ENCODE data around the gene RCBTB2. TPM values are rescaled to one million over a fixed set of nuclear protein-coding genes. Genes with fewer than 3 reads are reported as not detected.
"Not testable (repeated sequence)": the region's sequence is repeated elsewhere in the genome, so short reads cannot be mapped to it uniquely, and the experiment has no call there.

RCBTB2 gene
- 13.0 TPM for polyA plus RNA-seq (2013, experiment 1 of 2)
- polyA plus RNA-seq (2013, experiment 2 of 2), result 13.8 TPM

DNA sequence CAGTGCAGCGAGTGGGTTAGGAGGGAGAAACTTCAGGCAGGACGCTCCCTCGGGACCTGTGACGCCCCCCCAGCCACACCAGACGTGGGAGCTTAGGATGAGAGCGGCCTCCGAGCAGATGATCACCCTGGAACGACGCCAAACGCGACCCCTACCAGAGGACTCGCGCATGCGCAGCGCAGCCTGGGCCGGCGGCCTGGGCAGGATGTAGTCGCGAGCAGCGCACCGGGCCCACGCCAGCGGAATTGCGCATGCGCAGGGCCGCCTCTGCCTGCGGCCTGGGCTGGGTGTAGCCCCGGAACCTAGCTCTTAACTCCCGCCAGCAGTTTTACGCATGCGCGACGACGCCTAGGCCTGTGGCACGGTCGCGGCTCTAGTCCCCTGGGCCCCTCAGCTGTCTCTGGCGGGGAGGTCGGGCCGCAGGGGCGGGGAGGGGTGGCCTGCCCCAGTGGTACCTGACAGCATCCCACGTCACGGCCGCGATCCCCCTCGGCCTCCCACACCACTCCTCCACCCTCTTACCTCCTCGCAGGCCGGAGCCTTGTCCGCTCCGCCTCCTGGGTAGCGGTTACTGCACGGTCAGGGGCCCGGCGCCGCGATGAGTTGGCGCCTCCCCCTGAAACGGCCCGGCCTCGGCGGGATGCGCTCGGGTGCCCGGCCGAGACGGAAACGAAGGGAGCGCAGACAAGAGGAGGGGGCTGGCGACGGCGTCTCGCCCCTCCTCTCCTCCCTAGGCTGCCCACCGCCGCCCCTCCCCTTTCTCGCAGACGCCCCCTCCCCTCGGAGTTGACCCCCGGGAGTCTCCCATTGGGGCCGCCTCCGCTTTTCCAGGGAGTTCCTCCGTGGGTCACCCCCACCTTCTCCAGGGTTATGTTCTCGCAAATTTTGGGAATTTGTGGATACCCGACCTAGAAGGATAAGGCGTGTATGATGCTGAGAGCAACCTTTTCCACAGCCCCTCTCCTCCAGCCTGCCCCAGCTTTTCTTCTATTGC, at the start of gene RCBTB2:
Gene RCBTB2 (minus strand): TSS at position 575 of the 994 bp plus-strand sequence. CDS start 11,141 bp downstream, outside the sequence.
- Histone ChIP-seq H3K4me3 (ENCODE audit: low read length) (peak within 1 kb of the TSS; percentile 66), H3K27ac (ENCODE audit: low read depth, low read length) (peak within 1 kb of the TSS; percentile 95), H3K36me3 (ENCODE audit: insufficient read depth, low read length) (no peaks in the 10 kb centered on the region), H3K27me3 (ENCODE audit: insufficient read depth, low read length) (no peaks in the 10 kb centered on the region), H3K9ac (ENCODE audit: low read depth, low read length) (peak within 1 kb of the TSS; percentile 71), H3K9me3 (ENCODE audit: insufficient read depth, low read depth, low read length) (no peaks in the 10 kb centered on the region), H3K4me1 (ENCODE audit: insufficient read depth, low read length) (peaks cover 13% of the 10 kb centered on the region)
- under 1% methylated on average over 84 of the region's 84 CpGs for WGBS

DNA sequence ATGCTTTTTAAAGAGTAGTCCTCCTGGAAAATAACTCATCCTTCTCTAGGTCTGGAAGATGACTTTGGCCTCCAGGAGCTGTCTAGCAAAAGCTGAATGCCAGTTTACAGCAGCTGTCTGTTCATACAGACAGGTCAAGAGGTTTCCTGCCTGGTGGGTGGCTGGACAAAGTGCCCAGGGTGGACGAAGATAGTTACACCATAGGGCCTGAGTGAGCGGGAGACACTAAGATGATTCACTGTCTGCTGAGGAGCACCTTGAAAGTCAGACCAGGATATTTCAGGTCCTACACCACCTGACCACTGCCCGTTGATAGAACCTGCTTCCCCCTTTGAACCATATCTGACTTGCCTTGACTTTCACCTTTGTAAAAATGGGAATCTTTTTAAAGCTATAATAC, 49.2 kb upstream of the RCBTB2 start:
- Histone ChIP-seq H3K9ac (ENCODE audit: low read depth, low read length) (no peak overlapping the region), H3K9me3 (ENCODE audit: insufficient read depth, low read depth, low read length) (no peaks in the 10 kb centered on the region), H3K4me1 (ENCODE audit: insufficient read depth, low read length) (peaks cover 13% of the 10 kb centered on the region), H3K27me3 (ENCODE audit: insufficient read depth, low read length) (no peaks in the 10 kb centered on the region), H3K4me3 (ENCODE audit: low read length) (no peak overlapping the region), H3K36me3 (ENCODE audit: insufficient read depth, low read length) (no peaks in the 10 kb centered on the region), H3K27ac (ENCODE audit: low read depth, low read length) (no peak overlapping the region)
- WGBS, result 89% methylated on average over 3 of the region's 3 CpGs

DNA sequence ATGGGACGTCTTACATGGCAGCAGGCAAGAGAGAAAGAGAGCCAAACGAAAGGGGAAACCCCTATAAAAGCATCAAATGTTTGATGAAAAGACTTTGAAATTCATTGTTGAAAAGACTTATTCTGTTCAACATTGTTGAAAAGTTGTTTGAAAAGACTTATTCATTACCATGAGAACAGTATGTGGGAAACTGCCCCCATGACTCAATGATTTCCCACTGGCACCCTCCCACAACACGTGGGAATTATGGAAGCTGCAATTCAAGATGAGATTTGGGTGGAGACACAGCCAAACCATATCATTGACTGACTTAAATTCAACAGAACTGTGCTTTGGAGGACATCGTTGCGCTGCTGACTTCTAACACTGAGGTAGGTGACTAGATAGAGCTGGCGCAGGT, 48.0 kb upstream of the RCBTB2 start:
- WGBS, result 85% methylated on average over 6 of the region's 6 CpGs
- Histone ChIP-seq H3K36me3 (ENCODE audit: insufficient read depth, low read length) (no peaks in the 10 kb centered on the region), H3K27ac (ENCODE audit: low read depth, low read length) (no peak overlapping the region), H3K9ac (ENCODE audit: low read depth, low read length) (no peak overlapping the region), H3K4me3 (ENCODE audit: low read length) (no peak overlapping the region), H3K27me3 (ENCODE audit: insufficient read depth, low read length) (no peaks in the 10 kb centered on the region), H3K4me1 (ENCODE audit: insufficient read depth, low read length) (peaks cover 4% of the 10 kb centered on the region), H3K9me3 (ENCODE audit: insufficient read depth, low read depth, low read length) (no peaks in the 10 kb centered on the region)

DNA sequence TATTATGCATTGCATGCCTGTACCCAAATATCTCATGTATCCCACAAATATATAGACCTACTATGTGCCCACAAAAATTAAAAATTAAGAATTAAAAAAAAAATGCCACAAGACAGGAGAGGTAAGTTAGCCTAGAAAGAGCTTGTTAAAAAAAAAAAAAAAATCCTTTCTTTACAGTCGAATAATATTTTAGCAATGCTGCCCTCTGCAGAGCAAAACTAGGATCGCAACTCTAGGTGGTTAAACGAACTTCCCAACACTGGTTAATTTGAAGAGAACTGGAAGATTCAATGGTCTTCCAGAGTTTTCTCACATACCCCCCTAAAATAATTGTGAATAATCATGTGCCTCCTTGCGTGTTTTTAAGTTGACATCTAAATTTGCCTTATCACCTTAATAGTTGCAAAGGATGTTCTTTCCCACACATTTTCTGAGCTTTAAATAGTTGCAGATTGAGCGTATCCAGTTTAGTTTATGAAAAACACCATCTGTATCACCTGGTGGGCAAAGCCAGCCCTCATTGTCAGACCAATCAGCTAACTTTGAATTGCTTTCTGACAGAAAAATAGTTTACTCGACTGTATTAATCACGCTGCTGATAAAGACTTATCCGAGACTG, 47.4 kb upstream of the RCBTB2 start:
- no peak overlapping the region for H3K27ac ChIP-seq (ENCODE audit: low read depth, low read length)
- H3K9me3 ChIP-seq (ENCODE audit: insufficient read depth, low read depth, low read length), result no peaks in the 10 kb centered on the region
- no peaks in the 10 kb centered on the region for H3K27me3 ChIP-seq (ENCODE audit: insufficient read depth, low read length)
- H3K9ac ChIP-seq (ENCODE audit: low read depth, low read length), result no peak overlapping the region
- H3K36me3 ChIP-seq (ENCODE audit: insufficient read depth, low read length), result no peaks in the 10 kb centered on the region
- WGBS, result 57% methylated on average over 8 of the region's 8 CpGs
- H3K4me1 ChIP-seq (ENCODE audit: insufficient read depth, low read length), result no peaks in the 10 kb centered on the region
- no peak overlapping the region for H3K4me3 ChIP-seq (ENCODE audit: low read length)

- not testable (repeated sequence) for H3K4me3 ChIP-seq (ENCODE audit: low read length); H3K9me3 ChIP-seq (ENCODE audit: insufficient read depth, low read depth, low read length); H3K36me3 ChIP-seq (ENCODE audit: insufficient read depth, low read length); H3K27me3 ChIP-seq (ENCODE audit: insufficient read depth, low read length); H3K9ac ChIP-seq (ENCODE audit: low read depth, low read length); H3K27ac ChIP-seq (ENCODE audit: low read depth, low read length); H3K4me1 ChIP-seq (ENCODE audit: insufficient read depth, low read length)
- 100% methylated on average over 1 of the region's 1 CpG for WGBS
Measured at GRCh38 chr13:48579919-48580180, 47.0 kb upstream of the RCBTB2 start.

DNA sequence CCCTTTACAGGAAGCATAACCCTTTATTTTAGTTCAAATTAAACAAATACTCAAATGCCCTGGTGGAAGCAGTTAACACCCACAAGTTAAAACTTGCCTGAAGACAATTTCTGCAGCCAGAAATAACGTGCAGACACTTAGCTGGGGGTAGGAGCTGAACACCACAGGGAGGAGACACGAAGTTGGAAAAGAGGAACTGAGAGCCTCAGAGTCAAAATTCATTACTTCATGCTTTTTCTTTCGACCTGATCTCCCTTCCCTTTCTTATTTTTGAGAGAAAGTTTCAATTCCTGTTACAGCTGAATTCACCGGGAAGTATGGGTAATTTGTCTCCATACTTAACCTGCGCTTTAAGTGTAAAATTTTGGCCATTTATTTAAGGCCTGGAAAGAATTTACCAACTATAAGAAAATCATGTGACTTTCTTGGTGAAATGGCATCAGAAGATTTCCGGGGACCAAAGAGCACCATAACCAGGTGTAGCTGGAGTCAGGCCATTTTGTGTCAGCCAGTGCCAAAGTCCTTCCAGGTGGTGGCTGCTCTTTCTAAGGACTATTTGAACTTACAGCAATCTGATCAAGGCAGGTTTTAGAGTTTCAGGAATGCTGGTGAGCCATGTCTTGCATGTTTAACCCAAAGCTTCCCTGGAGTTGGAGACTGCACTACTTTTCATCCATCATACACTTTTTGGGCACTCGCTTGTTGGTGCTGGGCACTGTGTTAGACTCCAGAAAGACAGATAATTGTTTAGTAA, 46.5 kb upstream of the RCBTB2 start:
- H3K4me1 ChIP-seq (ENCODE audit: insufficient read depth, low read length), result no peaks in the 10 kb centered on the region
- H3K36me3 ChIP-seq (ENCODE audit: insufficient read depth, low read length), result no peaks in the 10 kb centered on the region
- WGBS, result 84% methylated on average over 7 of the region's 7 CpGs
- no peaks in the 10 kb centered on the region for H3K27me3 ChIP-seq (ENCODE audit: insufficient read depth, low read length)
- H3K4me3 ChIP-seq (ENCODE audit: low read length), result no peak overlapping the region
- H3K9ac ChIP-seq (ENCODE audit: low read depth, low read length), result no peak overlapping the region
- H3K27ac ChIP-seq (ENCODE audit: low read depth, low read length), result no peak overlapping the region
- no peaks in the 10 kb centered on the region for H3K9me3 ChIP-seq (ENCODE audit: insufficient read depth, low read depth, low read length)

DNA sequence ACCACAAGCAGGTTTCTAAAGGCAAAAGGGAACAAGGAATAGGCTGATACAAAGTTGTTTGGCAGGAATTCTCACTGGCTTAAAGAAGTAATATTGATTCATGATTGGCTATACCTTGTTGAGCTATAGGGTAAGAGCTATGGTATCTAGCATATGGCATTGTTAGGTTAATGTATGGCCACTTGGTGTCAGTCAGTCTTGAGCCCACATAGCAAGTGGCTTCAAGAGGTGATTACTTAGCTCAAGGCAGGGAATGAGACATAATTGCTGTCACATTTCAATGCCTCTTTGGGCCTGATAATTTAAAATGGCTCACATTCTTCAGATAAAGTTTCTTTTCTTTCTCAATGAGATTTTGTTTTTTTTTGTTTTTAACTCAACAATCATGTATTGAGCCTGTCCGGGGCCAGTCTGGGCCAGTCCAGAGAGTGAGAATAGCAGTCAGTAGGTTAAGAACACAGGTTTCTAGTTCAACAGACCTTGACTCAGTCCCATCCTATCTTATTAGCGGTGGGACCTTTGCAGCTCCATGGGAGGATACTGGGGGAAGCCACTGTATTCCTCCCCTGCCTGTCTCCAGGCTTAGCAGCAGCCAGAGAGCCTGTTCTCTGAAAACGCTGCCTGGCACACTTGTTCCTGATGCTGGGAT, 45.8 kb upstream of the RCBTB2 start:
- H3K36me3 ChIP-seq (ENCODE audit: insufficient read depth, low read length), result no peaks in the 10 kb centered on the region
- no peak overlapping the region for H3K27ac ChIP-seq (ENCODE audit: low read depth, low read length)
- H3K9me3 ChIP-seq (ENCODE audit: insufficient read depth, low read depth, low read length), result no peaks in the 10 kb centered on the region
- 83% methylated on average over 3 of the region's 3 CpGs for WGBS
- H3K4me1 ChIP-seq (ENCODE audit: insufficient read depth, low read length), result no peaks in the 10 kb centered on the region
- no peaks in the 10 kb centered on the region for H3K27me3 ChIP-seq (ENCODE audit: insufficient read depth, low read length)
- H3K9ac ChIP-seq (ENCODE audit: low read depth, low read length), result no peak overlapping the region
- no peak overlapping the region for H3K4me3 ChIP-seq (ENCODE audit: low read length)

DNA sequence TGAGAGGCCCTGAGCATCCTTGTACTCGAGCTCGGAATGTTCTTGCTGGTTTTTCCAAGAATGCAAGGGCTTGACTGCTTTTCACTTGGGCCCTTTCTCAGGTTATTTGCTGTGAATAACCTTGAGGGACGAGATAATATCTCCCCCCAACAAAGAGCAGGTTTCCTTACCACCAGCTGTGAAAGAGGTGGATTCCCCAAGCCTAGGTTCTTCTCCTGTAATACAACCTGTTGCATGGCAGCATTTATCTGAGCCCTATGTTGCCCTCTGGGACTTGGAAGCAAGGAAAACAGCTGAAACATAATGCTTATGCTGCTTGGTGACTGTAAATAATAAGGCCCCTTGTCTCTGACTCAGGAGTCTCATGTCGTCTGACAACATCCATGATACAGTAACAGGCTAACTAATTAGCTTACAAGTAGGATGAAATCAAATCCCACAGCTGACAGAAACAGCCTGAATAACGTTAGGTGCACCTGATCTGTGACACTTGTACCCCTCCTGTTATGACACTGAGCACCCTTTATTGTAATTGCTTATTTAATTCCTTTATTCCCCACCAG, 43.6 kb upstream of the RCBTB2 start:
- no peaks in the 10 kb centered on the region for H3K9me3 ChIP-seq (ENCODE audit: insufficient read depth, low read depth, low read length)
- H3K36me3 ChIP-seq (ENCODE audit: insufficient read depth, low read length), result no peaks in the 10 kb centered on the region
- H3K27ac ChIP-seq (ENCODE audit: low read depth, low read length), result no peak overlapping the region
- no peaks in the 10 kb centered on the region for H3K4me1 ChIP-seq (ENCODE audit: insufficient read depth, low read length)
- H3K9ac ChIP-seq (ENCODE audit: low read depth, low read length), result no peak overlapping the region
- H3K4me3 ChIP-seq (ENCODE audit: low read length), result no peak overlapping the region
- H3K27me3 ChIP-seq (ENCODE audit: insufficient read depth, low read length), result no peaks in the 10 kb centered on the region
- WGBS, result 86% methylated on average over 5 of the region's 5 CpGs

GRCh38 chr13:48575031-48575430, 42.2 kb upstream of the RCBTB2 start:
- WGBS, result 90% methylated on average over 5 of the region's 5 CpGs
- H3K4me1 ChIP-seq (ENCODE audit: insufficient read depth, low read length), result no peaks in the 10 kb centered on the region
- H3K4me3 ChIP-seq (ENCODE audit: low read length), result no peak overlapping the region
- no peaks in the 10 kb centered on the region for H3K36me3 ChIP-seq (ENCODE audit: insufficient read depth, low read length)
- no peaks in the 10 kb centered on the region for H3K9me3 ChIP-seq (ENCODE audit: insufficient read depth, low read depth, low read length)
- no peak overlapping the region for H3K27ac ChIP-seq (ENCODE audit: low read depth, low read length)
- H3K27me3 ChIP-seq (ENCODE audit: insufficient read depth, low read length), result no peaks in the 10 kb centered on the region
- no peak overlapping the region for H3K9ac ChIP-seq (ENCODE audit: low read depth, low read length)

DNA sequence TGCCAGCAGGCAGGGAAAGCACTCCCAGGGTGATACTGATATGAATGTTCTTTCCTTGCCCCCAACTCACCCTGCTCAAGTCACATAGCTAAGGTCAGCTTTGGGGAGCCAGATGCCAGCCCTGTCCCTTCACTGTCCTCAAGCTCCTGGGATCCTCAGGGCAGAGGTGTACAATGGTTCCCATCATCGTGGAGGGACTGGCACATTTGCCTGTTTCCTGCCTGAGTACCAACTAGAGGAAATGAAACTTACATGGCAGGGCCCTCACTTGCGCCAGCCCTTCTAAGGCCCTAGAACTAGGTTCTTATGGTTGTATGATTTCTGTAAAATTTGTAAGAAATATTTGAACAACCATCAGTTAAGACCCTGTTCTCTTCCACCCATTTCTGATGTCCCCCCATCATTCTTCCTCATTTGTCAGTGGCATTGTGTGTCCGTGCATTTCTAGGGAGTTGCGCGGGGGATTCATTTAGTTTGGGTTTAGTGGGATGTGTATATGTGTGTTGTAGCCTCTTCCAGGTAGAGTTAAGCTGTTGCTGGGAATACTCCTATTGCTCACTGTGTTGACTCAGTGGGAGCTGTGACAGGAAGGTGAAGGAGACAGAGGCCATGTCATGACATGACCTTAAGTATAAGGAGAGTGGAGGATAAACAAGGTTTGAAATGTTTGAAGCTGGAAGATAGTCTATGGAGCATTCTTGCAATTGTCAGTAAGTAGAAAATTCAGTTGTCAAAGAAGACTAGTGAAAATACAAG, 41.3 kb upstream of the RCBTB2 start:
- Histone ChIP-seq H3K9ac (ENCODE audit: low read depth, low read length) (no peak overlapping the region), H3K4me1 (ENCODE audit: insufficient read depth, low read length) (no peaks in the 10 kb centered on the region), H3K4me3 (ENCODE audit: low read length) (no peak overlapping the region), H3K36me3 (ENCODE audit: insufficient read depth, low read length) (no peaks in the 10 kb centered on the region), H3K27ac (ENCODE audit: low read depth, low read length) (no peak overlapping the region), H3K9me3 (ENCODE audit: insufficient read depth, low read depth, low read length) (no peaks in the 10 kb centered on the region), H3K27me3 (ENCODE audit: insufficient read depth, low read length) (no peaks in the 10 kb centered on the region)
- WGBS, result 93% methylated on average over 5 of the region's 5 CpGs

Measured in HUES64 (cell line).